ENCODE measurements around the gene PLCH1. TPM values are rescaled to one million over a fixed set of nuclear protein-coding genes. Genes with fewer than 3 reads are reported as not detected.

The PLCH1 gene
- total RNA-seq, 2 experiments from 2014 or later: 0.21 to 0.27 TPM

DNA sequence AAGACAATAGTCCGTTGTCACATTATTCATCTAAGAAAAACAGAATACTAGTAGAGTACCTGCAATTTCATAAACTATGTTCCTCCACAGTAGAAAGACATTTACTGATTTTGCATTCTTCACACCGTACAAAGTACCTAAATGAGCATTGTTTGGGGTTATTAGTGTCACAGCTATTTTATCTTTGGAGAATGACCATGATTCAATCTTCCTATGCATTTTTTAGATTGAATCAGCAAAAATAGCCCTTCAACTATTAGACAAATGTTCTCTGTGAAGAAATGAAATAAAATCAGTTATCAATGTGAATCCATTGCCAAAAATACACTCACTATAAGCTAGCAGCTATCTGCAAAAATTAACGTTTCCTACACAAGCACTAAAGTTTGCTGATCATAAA is 176.6 kb downstream of the PLCH1 start:
- intact Hi-C loops (cut with micrococcal nuclease): no loop called here
- Mint-ChIP-seq H3K27ac (no peak overlapping the region), H3K9me3 (no peaks in the 10 kb centered on the region), H3K4me3 (no peak overlapping the region), H3K36me3 (ENCODE audit: low read depth) (no peaks in the 10 kb centered on the region), H3K27me3 (ENCODE audit: low read depth) (peaks cover 3% of the 10 kb centered on the region), H3K4me1 (ENCODE audit: low read depth) (no peaks in the 10 kb centered on the region)
- CTCF ChIA-PET: interaction anchor here (0.6 kb wide), 1 partner anchor 38 kb away, joined by 4 read pairs; no protein-coding TSS in a partner anchor
- no peak for DNase-seq

- no peaks in the 10 kb centered on the region for H3K27me3 Mint-ChIP-seq (ENCODE audit: low read depth)
- no peak for DNase-seq
- no peaks in the 10 kb centered on the region for H3K36me3 Mint-ChIP-seq (ENCODE audit: low read depth)
- peaks cover under 1% of the 10 kb centered on the region for H3K4me1 Mint-ChIP-seq (ENCODE audit: low read depth)
- H3K4me3 Mint-ChIP-seq: no peak overlapping the region
- no peak overlapping the region for H3K27ac Mint-ChIP-seq
- intact Hi-C loops (cut with micrococcal nuclease): no loop called here
- CTCF ChIA-PET: no interaction called here
- H3K9me3 Mint-ChIP-seq: no peaks in the 10 kb centered on the region
These were observed 184.3 kb downstream of the PLCH1 start for GRCh38 chr3:155560594-155560993.

DNA sequence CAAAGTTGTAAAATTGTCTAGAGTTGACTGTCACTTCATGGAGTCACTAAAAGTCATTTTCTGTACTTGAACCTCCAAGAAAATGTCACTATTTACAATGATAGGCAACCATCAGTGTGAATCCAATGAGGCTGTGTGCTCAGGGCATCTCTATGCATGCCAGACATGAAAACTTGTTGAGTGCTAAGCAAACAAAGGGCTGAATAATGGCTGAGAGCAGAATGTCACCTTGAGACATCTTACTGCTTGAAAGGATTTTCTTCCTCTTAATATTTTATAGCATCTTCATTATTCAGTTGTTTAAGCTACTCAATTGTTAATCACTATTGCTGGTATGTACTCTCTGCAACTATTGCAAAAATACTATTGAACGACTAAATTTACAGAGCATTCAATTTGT is 184.7 kb downstream of the PLCH1 start:
- Mint-ChIP-seq H3K27me3 (ENCODE audit: low read depth) (no peaks in the 10 kb centered on the region), H3K4me1 (ENCODE audit: low read depth) (peaks cover 4% of the 10 kb centered on the region), H3K36me3 (ENCODE audit: low read depth) (no peaks in the 10 kb centered on the region), H3K9me3 (no peaks in the 10 kb centered on the region), H3K4me3 (no peak overlapping the region), H3K27ac (no peak overlapping the region)
- DNase-seq: no peak
- CTCF ChIA-PET: no interaction called here
- intact Hi-C loops (cut with micrococcal nuclease): no loop called here

DNA sequence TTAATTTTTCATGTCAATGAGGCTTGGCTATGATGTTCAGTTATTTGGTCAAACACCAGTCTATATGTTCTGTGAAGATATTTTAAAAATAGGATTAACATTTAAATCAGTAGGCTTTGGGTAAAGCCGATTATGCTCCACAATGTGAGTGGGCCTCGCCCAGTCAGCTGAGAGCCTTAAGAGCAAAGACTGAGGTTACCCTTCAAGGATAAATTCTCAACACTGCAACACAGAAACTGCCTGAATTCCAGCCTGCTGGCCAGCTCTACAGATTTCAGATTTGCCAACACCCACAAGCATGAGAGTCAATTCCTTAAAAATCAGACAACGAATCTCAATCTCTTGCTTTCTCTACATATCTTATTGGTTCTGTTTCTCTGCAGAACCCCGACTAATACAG is 188.3 kb downstream of the PLCH1 start:
- no peaks in the 10 kb centered on the region for H3K36me3 Mint-ChIP-seq (ENCODE audit: low read depth)
- peaks cover 13% of the 10 kb centered on the region for H3K4me1 Mint-ChIP-seq (ENCODE audit: low read depth)
- no peak overlapping the region for H3K4me3 Mint-ChIP-seq
- H3K27ac Mint-ChIP-seq: no peak overlapping the region
- no peak for DNase-seq
- intact Hi-C loops (cut with micrococcal nuclease): no loop called here
- no peaks in the 10 kb centered on the region for H3K27me3 Mint-ChIP-seq (ENCODE audit: low read depth)
- CTCF ChIA-PET: no interaction called here
- H3K9me3 Mint-ChIP-seq: no peaks in the 10 kb centered on the region

DNA sequence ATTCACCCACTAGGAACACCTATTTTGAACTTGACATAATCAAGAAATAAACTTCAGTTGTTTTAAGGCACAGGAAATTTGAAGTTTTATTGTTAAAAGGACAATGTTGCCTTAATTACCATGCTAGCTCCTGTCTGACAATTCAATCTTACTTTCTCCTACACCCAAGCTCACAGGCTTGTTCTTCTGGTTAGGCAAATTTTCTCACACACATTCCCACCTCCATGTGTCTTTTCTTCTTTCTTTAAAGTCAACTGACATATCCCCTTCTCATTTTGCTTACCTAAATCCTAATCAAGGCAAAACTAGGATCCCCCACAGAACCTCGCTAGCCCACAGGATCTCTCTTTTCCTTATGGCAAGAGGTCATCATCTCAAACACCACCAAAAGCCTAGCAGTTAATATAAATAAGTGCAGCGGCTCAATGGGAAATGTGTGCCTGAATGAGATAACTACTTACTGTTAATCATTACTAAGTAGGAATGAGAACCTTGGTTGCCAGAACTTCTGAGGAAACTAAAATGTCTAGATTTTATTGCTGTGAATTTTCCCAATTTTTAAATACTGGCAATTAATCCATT is 189.3 kb downstream of the PLCH1 start:
- H3K27me3 Mint-ChIP-seq (ENCODE audit: low read depth): no peaks in the 10 kb centered on the region
- intact Hi-C loops (cut with micrococcal nuclease): no loop called here
- CTCF ChIA-PET: no interaction called here
- H3K36me3 Mint-ChIP-seq (ENCODE audit: low read depth): no peaks in the 10 kb centered on the region
- peaks cover 13% of the 10 kb centered on the region for H3K4me1 Mint-ChIP-seq (ENCODE audit: low read depth)
- H3K9me3 Mint-ChIP-seq: no peaks in the 10 kb centered on the region
- no peak overlapping the region for H3K4me3 Mint-ChIP-seq
- DNase-seq: no peak
- H3K27ac Mint-ChIP-seq: no peak overlapping the region

DNA sequence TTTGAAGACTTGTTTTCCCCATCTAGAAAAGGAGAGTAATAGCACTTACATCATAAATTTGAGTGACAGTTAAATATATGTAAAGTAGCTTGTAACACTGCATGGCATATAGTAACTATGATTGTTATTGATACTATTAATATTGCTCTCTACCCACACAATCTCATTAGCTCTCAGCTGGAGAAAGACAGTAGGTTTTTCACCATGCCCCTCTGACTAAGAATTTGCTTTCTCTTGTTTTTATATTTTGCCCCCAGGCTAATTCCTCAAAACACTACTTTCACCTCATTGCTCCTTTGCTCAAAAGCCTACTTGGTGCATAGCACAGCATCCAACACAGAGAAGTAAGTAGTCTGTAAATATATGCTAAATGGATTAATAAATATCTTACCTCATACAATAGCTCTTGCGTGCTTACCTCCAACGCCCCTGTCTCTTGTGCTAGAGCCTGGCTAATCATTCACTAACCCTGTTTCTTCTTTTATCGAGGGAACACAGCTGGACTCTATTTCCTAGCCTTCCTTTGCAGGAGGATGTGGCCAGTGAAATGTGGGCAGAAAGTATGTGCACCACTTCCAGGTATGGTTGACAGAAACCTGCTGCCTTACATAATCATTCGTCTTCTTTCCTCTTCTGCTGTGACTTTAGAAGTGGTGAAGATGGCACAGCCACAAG is 190.0 kb downstream of the PLCH1 start:
- intact Hi-C loops (cut with micrococcal nuclease): no loop called here
- DNase-seq: peak; percentile 17
- H3K27me3 Mint-ChIP-seq (ENCODE audit: low read depth): no peaks in the 10 kb centered on the region

DNA sequence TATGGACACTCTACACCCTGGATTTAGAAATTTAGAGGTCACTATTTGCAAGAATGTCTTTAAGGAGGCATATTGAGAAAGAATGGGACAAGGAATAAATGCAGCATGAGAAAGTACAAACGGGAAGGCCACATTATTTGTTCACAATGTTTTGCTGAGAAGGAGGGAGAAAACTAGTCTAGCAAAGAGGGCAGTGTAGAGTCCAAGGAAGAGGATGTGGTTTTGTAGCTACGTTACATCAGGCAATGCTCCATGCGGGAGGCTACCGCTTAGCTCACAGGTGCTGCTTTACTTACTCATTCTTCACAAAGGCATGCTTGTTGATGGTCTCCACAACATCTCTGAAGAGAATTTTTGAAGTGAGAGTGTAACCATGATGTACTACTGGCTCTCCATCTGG is 191.1 kb downstream of the PLCH1 start:
- intact Hi-C loops (cut with micrococcal nuclease): no loop called here
- CTCF ChIA-PET: interaction anchor here (1.4 kb wide), 1 partner anchor 11 kb away, joined by 5 read pairs; no protein-coding TSS in a partner anchor
- peak; percentile 27 for DNase-seq
- peaks cover 13% of the 10 kb centered on the region for H3K4me1 Mint-ChIP-seq (ENCODE audit: low read depth)
- no peak overlapping the region for H3K27ac Mint-ChIP-seq
- no peaks in the 10 kb centered on the region for H3K9me3 Mint-ChIP-seq
- no peaks in the 10 kb centered on the region for H3K27me3 Mint-ChIP-seq (ENCODE audit: low read depth)
- H3K4me3 Mint-ChIP-seq: no peak overlapping the region
- H3K36me3 Mint-ChIP-seq (ENCODE audit: low read depth): no peaks in the 10 kb centered on the region

More for the DNA sequence above, 190.0 kb downstream of the PLCH1 start:
- H3K4me1 Mint-ChIP-seq (ENCODE audit: low read depth): peaks cover 13% of the 10 kb centered on the region
- no peaks in the 10 kb centered on the region for H3K36me3 Mint-ChIP-seq (ENCODE audit: low read depth)
- H3K27ac Mint-ChIP-seq: no peak overlapping the region
- H3K9me3 Mint-ChIP-seq: no peaks in the 10 kb centered on the region
- CTCF ChIA-PET: interaction anchor here (1.4 kb wide), 1 partner anchor 10 kb away, joined by 5 read pairs; no protein-coding TSS in a partner anchor
- no peak overlapping the region for H3K4me3 Mint-ChIP-seq

DNA sequence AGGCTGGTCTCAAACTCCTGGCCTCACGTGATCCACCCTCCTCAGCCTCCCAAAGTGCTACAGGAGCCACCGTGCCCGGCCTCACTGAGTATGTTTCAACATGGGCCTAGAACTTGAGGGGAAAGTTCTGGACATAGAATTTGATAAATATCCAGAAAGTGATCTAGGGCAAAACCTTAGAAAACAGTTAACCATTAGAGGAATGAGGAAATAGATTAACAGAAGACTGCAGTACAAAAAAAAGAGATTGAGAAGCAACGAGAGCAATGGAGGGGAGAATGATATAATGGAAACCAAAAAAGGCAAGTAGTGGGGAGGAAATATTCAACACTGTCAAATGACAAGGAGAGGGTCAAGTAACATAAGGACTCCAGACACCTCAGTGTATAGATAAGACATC is 191.5 kb downstream of the PLCH1 start:
- Mint-ChIP-seq H3K4me3 (no peak overlapping the region), H3K27me3 (ENCODE audit: low read depth) (no peaks in the 10 kb centered on the region), H3K9me3 (no peaks in the 10 kb centered on the region), H3K4me1 (ENCODE audit: low read depth) (peaks cover 13% of the 10 kb centered on the region), H3K36me3 (ENCODE audit: low read depth) (no peaks in the 10 kb centered on the region), H3K27ac (no peak overlapping the region)
- CTCF ChIA-PET: interaction anchor here (1.4 kb wide), 1 partner anchor 11 kb away, joined by 5 read pairs; no protein-coding TSS in a partner anchor
- intact Hi-C loops (cut with micrococcal nuclease): no loop called here
- DNase-seq: no peak

- no peak for DNase-seq
- Mint-ChIP-seq H3K4me1 (ENCODE audit: low read depth) (peaks cover 11% of the 10 kb centered on the region), H3K27me3 (ENCODE audit: low read depth) (no peaks in the 10 kb centered on the region), H3K36me3 (ENCODE audit: low read depth) (no peaks in the 10 kb centered on the region), H3K4me3 (no peak overlapping the region), H3K27ac (no peak overlapping the region), H3K9me3 (no peaks in the 10 kb centered on the region)
- intact Hi-C loops (cut with micrococcal nuclease): no loop called here
- CTCF ChIA-PET: no interaction called here
These were observed 194.5 kb downstream of the PLCH1 start for GRCh38 chr3:155550391-155550790.

- Mint-ChIP-seq H3K27me3 (ENCODE audit: low read depth) (no peaks in the 10 kb centered on the region), H3K9me3 (no peaks in the 10 kb centered on the region), H3K27ac (no peak overlapping the region), H3K4me1 (ENCODE audit: low read depth) (peaks cover 4% of the 10 kb centered on the region), H3K4me3 (no peak overlapping the region), H3K36me3 (ENCODE audit: low read depth) (no peaks in the 10 kb centered on the region)
- intact Hi-C loops (cut with micrococcal nuclease): no loop called here
- CTCF ChIA-PET: no interaction called here
- no peak for DNase-seq
These were observed 195.8 kb downstream of the PLCH1 start for GRCh38 chr3:155549087-155549486.

GRCh38 chr3:155548195-155548594 is 196.7 kb downstream of the PLCH1 start:
- no peak for DNase-seq
- Mint-ChIP-seq H3K4me1 (ENCODE audit: low read depth) (no peaks in the 10 kb centered on the region), H3K27ac (no peak overlapping the region), H3K36me3 (ENCODE audit: low read depth) (no peaks in the 10 kb centered on the region), H3K27me3 (ENCODE audit: low read depth) (no peaks in the 10 kb centered on the region), H3K4me3 (no peak overlapping the region), H3K9me3 (peaks cover 2% of the 10 kb centered on the region)
- CTCF ChIA-PET: interaction anchor here (0.5 kb wide), 1 partner anchor 80 kb away, joined by 5 read pairs; no protein-coding TSS in a partner anchor
- intact Hi-C loops (cut with micrococcal nuclease): no loop called here

GRCh38 chr3:155535098-155535497 is 209.8 kb downstream of the PLCH1 start:
- peaks cover 3% of the 10 kb centered on the region for H3K27me3 Mint-ChIP-seq (ENCODE audit: low read depth)
- peaks cover 6% of the 10 kb centered on the region for H3K9me3 Mint-ChIP-seq
- H3K27ac Mint-ChIP-seq: no peak overlapping the region
- DNase-seq: no peak
- H3K4me1 Mint-ChIP-seq (ENCODE audit: low read depth): no peaks in the 10 kb centered on the region
- H3K36me3 Mint-ChIP-seq (ENCODE audit: low read depth): no peaks in the 10 kb centered on the region
- no peak overlapping the region for H3K4me3 Mint-ChIP-seq
- CTCF ChIA-PET: no interaction called here
- intact Hi-C loops (cut with micrococcal nuclease): no loop called here

DNA sequence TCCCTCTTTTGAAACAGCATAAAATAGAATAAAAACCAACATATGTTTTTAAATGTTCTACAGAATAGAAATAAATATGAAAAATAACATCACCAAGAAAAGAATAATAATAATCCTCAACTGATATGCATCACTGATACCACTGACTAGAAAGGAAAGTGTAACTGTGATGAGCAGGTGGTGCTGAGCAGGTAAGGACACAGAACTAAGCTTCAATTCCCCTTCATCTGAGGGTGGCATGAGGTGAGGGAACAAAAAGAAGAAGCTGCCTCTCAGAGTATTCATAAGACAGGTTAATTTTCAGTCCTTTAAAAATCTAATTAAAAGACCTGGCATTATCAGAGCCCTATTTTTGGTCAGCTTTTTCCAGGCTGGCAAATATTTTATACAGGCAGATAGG is 216.3 kb downstream of the PLCH1 start:
- intact Hi-C loops (cut with micrococcal nuclease): no loop called here
- Mint-ChIP-seq H3K4me1 (ENCODE audit: low read depth) (no peaks in the 10 kb centered on the region), H3K9me3 (no peaks in the 10 kb centered on the region), H3K27ac (no peak overlapping the region), H3K36me3 (ENCODE audit: low read depth) (no peaks in the 10 kb centered on the region), H3K4me3 (no peak overlapping the region), H3K27me3 (ENCODE audit: low read depth) (peaks cover 3% of the 10 kb centered on the region)
- CTCF ChIA-PET: no interaction called here
- DNase-seq: no peak
